Measurements from ENCODE around the gene DHH.

GRCh38 chr12:49049566-49050224, 44.9 kb downstream of the DHH start:
- TF ChIP-seq, protein P1, sequence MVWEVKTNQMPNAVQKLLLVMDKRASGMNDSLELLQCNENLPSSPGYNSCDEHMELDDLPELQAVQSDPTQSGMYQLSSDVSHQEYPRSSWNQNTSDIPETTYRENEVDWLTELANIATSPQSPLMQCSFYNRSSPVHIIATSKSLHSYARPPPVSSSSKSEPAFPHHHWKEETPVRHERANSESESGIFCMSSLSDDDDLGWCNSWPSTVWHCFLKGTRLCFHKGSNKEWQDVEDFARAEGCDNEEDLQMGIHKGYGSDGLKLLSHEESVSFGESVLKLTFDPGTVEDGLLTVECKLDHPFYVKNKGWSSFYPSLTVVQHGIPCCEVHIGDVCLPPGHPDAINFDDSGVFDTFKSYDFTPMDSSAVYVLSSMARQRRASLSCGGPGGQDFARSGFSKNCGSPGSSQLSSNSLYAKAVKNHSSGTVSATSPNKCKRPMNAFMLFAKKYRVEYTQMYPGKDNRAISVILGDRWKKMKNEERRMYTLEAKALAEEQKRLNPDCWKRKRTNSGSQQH (CRISPR knock-in tag; IDR thresholded peaks at IDR 0.05), result no peak
- TF ChIP-seq POLR2A (conservative IDR thresholded peaks at IDR 0.05) (peak; percentile 36; the same call in 1 of the 2 replicates), ARID2 (IDR thresholded peaks at IDR 0.05) (no peak), CTCF (IDR thresholded peaks at IDR 0.05 in 2 of 3, conservative IDR thresholded peaks at IDR 0.05 in 1 of 3; ENCODE audit: insufficient read depth in 2 of 3, low read depth in 1 of 3, low read length in 3 of 3) (no peak), ZNF740 (CRISPR knock-in tag; IDR thresholded peaks at IDR 0.05) (no peak), ZNF740 (tag; IDR thresholded peaks at IDR 0.05) (no peak), ZNF24 (IDR thresholded peaks at IDR 0.05) (no peak), ZNF253 (CRISPR knock-in tag; conservative IDR thresholded peaks at IDR 0.05) (no peak), SOX6 (IDR thresholded peaks at IDR 0.05) (no peak), U2AF2 (optimal IDR thresholded peaks at IDR 0.05; ENCODE audit: low read depth, low read length) (no peak), ZZZ3 (IDR thresholded peaks at IDR 0.05) (no peak), EZH2 (IDR thresholded peaks at IDR 0.05; ENCODE audit: borderline replicate concordance, low read depth, low read length) (no peak), RBM34 (IDR thresholded peaks at IDR 0.05; ENCODE audit: borderline replicate concordance, insufficient read depth, low read length) (no peak), PREB (CRISPR knock-in tag; IDR thresholded peaks at IDR 0.05) (no peak)
- TF ChIP-seq, protein P2, sequence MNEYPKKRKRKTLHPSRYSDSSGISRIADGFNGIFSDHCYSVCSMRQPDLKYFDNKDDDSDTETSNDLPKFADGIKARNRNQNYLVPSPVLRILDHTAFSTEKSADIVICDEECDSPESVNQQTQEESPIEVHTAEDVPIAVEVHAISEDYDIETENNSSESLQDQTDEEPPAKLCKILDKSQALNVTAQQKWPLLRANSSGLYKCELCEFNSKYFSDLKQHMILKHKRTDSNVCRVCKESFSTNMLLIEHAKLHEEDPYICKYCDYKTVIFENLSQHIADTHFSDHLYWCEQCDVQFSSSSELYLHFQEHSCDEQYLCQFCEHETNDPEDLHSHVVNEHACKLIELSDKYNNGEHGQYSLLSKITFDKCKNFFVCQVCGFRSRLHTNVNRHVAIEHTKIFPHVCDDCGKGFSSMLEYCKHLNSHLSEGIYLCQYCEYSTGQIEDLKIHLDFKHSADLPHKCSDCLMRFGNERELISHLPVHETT (CRISPR knock-in tag; conservative IDR thresholded peaks at IDR 0.05 in 1 of 2, IDR thresholded peaks at IDR 0.05 in 1 of 2), result no peak
